ENCODE data around the gene CDH12. TPM values are rescaled to one million over a fixed set of nuclear protein-coding genes. Genes with fewer than 3 reads are reported as not detected.

Gene CDH12
- total and polyA plus RNA-seq, 9 donors: 0.05 to 3.4 (median 0.28) TPM; not detected in 4

- Histone ChIP-seq H3K4me1 (ENCODE audit: insufficient read depth) (no peaks in the 10 kb centered on the region), H3K9me3 (no peaks in the 10 kb centered on the region), H3K4me3 (no peak overlapping the region), H3K27ac (no peak overlapping the region), H3K27me3 (no peaks in the 10 kb centered on the region), H3K36me3 (no peaks in the 10 kb centered on the region)
- intact Hi-C loops (cut with DNase I): no loop called here
- no peak for DNase-seq
- 69 to 75% (median 72%) methylated on average over 2 of the region's 2 CpGs for WGBS, 3 donors
- TF ChIP-seq POLR2A (IDR thresholded peaks at IDR 0.05) (no peak), CTCF (IDR thresholded peaks at IDR 0.05) (no peak), EP300 (IDR thresholded peaks at IDR 0.05) (no peak)
Measured at GRCh38 chr5:22053195-22053594, 799.9 kb downstream of the CDH12 start.

- WGBS, 3 donors: 0 to 7% (median 6%) methylated on average over 1 of the region's 1 CpG
- TF ChIP-seq EP300 (IDR thresholded peaks at IDR 0.05) (no peak), CTCF (IDR thresholded peaks at IDR 0.05) (no peak), POLR2A (IDR thresholded peaks at IDR 0.05) (no peak)
- Histone ChIP-seq H3K36me3 (no peaks in the 10 kb centered on the region), H3K27ac (no peak overlapping the region), H3K4me3 (no peak overlapping the region), H3K4me1 (ENCODE audit: insufficient read depth) (no peaks in the 10 kb centered on the region), H3K9me3 (no peaks in the 10 kb centered on the region), H3K27me3 (no peaks in the 10 kb centered on the region)
- no peak for DNase-seq
- intact Hi-C loops (cut with DNase I): no loop called here
Measured at GRCh38 chr5:22051881-22052280, 801.3 kb downstream of the CDH12 start.

DNA sequence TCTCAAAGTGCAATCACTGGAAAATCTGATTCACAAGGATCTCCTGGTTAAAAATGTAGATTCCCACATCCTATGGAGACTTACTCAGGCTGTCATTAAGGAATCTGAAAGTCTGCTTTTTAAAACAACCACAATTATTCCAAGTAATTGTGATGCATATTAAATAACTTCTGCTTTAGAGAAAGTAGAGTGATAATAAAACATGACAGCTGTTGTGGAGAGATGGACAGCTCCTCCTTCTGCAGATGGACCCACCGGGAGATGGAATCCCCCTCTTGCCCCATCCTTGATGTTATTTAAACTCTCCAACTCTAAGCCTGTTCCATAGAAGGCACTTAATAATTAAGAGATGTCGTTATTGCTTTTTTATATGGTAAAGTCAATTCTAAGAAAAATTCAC, 802.2 kb downstream of the CDH12 start:
- H3K9me3 ChIP-seq: no peaks in the 10 kb centered on the region
- no peak for TF ChIP-seq EP300 (IDR thresholded peaks at IDR 0.05)
- no peak for TF ChIP-seq POLR2A (IDR thresholded peaks at IDR 0.05)
- no peak for TF ChIP-seq CTCF (IDR thresholded peaks at IDR 0.05)
- WGBS, 3 donors: 54 to 59% (median 55%) methylated on average over 2 of the region's 2 CpGs
- H3K4me3 ChIP-seq: no peak overlapping the region
- H3K36me3 ChIP-seq: no peaks in the 10 kb centered on the region
- no peaks in the 10 kb centered on the region for H3K27me3 ChIP-seq
- DNase-seq: no peak
- H3K27ac ChIP-seq: no peak overlapping the region
- intact Hi-C loops (cut with DNase I): no loop called here
- H3K4me1 ChIP-seq (ENCODE audit: insufficient read depth): no peaks in the 10 kb centered on the region

- TF ChIP-seq POLR2A (IDR thresholded peaks at IDR 0.05) (no peak), CTCF (IDR thresholded peaks at IDR 0.05) (no peak), EP300 (IDR thresholded peaks at IDR 0.05) (no peak)
- no peaks in the 10 kb centered on the region for H3K9me3 ChIP-seq
- no peaks in the 10 kb centered on the region for H3K27me3 ChIP-seq
- no peak for DNase-seq
- no peak overlapping the region for H3K4me3 ChIP-seq
- no peaks in the 10 kb centered on the region for H3K4me1 ChIP-seq (ENCODE audit: insufficient read depth)
- no peak overlapping the region for H3K27ac ChIP-seq
- intact Hi-C loops (cut with DNase I): no loop called here
- no peaks in the 10 kb centered on the region for H3K36me3 ChIP-seq
Measured at GRCh38 chr5:22044229-22044628, 808.9 kb downstream of the CDH12 start.

DNA sequence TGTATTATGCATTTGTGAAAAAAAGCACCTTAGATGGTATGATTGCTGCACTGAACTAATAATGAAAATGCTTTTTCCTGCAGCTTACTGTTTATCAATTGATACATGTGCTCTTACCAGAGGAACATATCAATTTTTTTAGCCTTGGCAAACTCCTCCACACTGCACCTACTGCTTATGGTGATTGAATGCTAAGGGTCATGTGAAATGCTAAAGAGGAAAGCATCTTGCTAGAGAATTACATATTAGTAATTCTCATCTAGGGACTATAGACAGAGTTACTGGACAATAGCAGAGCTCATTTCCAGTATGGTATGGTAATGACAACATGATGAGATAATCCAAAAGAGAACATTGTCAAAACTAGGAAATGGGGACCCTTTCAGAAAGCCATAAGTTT, 817.1 kb downstream of the CDH12 start:
- intact Hi-C loops (cut with DNase I): no loop called here
- no peak overlapping the region for H3K4me3 ChIP-seq
- TF ChIP-seq CTCF (IDR thresholded peaks at IDR 0.05) (no peak), POLR2A (IDR thresholded peaks at IDR 0.05) (no peak), EP300 (IDR thresholded peaks at IDR 0.05) (no peak)
- H3K27ac ChIP-seq: no peak overlapping the region
- H3K9me3 ChIP-seq: no peaks in the 10 kb centered on the region
- no peaks in the 10 kb centered on the region for H3K36me3 ChIP-seq
- no peaks in the 10 kb centered on the region for H3K27me3 ChIP-seq
- DNase-seq: no peak
- no peaks in the 10 kb centered on the region for H3K4me1 ChIP-seq (ENCODE audit: insufficient read depth)

All from ovary (tissue), 9 donors.